GM19043 (cell line): ENCODE data around the gene TANGO2.
"Not testable (repeated sequence)": the region's sequence is repeated elsewhere in the genome, so short reads cannot be mapped to it uniquely, and the experiment has no call there.

Experiments used
- ATAC-seq: cut with Tn5 transposase; IDR thresholded peaks from one replicate; pipeline ENCODE4 v1.9.1; 2021; ENCODE audit warnings: low read depth; ENCODE audit not compliant: unreplicated experiment

Gene TANGO2

GRCh38 chr22:20060700-20061480 lies 40.0 kb downstream of the TANGO2 start:
- ATAC-seq, result no peak

GRCh38 chr22:20061481-20061861 lies 40.6 kb downstream of the TANGO2 start:
- ATAC-seq, result no peak

DNA sequence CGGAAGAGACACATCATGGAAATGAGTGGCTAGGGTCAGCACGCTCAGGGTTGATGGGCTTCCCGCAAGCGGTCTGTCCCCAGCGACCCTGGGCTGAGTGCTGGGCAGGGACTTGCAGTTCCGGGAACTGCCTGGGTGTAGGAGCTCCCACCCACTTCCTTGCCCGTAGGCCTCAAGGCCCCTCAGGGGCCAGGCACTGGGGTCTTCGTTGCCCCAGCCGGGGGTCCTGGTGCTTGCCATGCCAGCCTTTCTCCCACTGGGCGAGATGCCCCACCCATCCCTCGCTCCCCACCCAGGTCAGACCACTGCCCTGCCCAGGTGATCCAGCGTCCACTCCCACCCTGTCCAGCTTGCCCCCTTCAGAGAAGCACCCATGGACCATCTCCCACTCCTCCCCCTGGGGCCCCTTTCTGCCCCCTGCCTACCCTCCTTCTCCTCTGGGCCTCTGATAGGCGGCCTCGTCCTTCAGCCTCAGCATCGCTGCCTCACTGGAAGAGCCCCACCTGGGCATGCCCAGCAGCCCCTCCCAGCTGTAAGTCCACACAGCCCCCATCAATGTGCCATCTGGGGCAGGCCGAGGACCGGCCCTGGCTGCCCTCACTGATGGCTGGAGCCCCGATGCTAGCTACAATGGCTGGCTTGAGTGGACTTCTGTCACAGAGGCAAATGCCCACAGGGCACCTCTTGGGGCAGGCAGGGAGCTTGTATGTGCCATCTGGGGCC lies 41.3 kb downstream of the TANGO2 start:
- no peak for ATAC-seq

- ATAC-seq, result no peak
These were observed 41.8 kb downstream of the TANGO2 start for GRCh38 chr22:20062766-20063083.

DNA sequence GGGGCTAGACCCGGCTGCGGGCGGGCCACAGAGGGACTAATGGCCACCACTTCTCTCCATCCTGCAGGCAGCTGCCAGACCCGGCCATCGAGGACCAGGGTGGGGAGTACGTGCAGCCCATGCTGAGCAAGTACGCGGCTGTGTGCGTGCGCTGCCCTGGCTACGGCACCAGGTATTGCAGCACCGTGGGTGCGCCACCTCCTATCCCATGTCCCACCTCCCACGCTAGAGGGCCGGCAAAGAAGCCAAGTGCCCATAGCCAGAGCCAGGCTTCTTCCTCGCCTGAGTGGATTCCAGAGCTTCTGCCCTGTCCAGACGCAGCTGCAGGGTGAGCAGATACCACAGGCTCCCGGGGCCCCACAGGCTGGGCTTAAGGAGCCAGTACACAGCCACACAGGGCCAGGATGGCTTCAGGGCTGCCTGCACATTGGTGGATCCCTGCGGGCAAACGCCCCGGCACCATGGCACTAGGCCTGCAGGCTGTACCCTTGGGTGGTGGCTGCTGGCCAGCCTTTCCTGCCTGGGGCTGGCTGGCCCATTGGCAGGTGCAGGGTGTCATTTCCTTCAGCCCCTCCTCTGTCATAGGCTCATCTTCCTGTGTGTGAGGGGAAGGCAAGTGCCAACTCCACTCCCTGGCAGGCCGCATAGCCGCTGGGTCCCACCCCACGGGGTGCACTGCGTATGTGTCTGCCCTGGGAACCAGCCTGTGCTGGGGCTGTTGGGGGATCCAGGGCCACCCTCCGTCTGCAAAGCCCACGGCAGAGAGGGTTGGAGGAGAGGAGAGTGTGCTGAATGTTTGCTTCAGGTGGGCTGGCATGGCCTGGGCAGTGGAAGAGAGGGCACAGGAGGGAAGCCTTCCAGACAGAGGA lies 42.6 kb downstream of the TANGO2 start:
- ATAC-seq, result no peak

DNA sequence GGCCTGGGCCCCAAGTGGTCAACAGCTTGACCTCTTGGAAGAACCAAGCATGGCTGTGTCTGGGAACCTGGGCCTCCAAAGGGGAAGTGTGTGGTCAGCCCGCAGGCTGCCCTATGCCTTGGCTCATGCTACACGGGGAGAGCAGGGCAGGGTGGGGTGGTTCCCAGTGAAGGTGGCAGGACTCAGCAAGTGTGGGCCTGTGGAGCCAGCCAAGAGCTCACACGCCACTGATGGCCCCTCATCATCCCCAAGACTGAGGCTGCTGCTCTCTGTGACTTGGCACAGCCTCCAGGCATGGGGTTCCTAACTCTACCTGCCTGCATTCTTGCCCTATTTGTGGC lies 43.2 kb downstream of the TANGO2 start:
- no peak for ATAC-seq

DNA sequence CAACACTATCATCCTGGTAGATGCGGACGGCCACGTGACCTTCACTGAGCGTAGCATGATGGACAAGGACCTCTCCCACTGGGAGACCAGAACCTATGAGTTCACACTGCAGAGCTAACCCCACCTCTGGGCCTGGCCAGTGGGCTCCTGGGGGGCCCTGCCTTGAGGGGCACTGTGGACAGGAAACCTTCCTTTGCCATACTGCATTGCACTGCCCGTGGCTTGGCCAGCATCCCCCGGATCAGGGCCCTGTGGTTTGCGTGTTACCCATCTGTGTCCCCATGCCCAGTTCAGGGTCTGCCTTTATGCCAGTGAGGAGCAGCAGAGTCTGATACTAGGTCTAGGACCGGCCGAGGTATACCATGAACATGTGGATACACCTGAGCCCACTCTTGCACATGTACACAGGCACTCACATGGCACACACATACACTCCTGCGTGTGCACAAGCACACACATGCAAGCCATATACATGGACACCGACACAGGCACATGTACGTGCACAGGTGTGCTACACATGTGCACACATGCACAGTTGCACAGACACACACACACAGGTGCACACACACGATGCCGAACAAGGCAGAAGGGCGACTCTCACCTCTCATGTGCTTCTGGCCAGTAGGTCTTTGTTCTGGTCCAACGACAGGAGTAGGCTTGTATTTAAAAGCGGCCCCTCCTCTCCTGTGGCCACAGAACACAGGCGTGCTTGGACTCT lies 43.8 kb downstream of the TANGO2 start:
- no peak for ATAC-seq

GRCh38 chr22:20065896-20066616 lies 45.1 kb downstream of the TANGO2 start:
- ATAC-seq, result no peak

DNA sequence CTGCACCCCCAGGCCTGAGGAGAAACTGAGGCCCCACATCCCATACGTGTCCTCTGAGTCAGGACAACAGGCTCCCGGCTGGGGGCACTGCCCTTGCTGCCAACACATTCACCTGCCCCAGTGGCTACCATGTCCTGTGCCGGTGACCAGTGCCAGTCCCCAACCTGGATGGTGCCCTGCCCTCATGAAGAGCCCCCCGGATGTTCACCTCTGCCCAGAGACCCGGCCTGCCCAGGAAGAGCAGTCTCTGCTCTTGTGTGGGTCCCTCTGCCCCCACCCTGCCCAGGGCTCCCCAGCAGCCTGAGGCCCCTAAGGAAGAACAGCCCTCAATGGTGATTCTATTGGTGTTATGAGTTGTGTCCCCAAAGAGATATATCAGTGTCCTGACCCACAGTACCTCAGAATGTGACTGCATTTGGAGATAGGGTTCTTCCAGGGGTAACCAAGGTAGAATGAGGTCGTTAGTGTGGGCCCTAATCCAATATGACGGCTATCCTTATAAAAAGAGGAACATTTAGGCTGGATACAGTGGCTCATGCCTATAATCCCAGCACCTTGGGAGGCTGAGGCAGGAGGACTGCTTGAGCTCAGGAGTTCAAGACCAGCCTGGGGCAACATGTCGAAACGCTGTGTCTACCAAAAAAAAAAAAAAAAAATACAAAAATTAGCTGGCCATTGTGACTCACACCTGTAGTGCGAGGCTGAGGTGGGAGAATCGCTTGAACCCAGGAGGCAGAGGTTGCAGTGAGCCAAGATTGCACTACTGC lies 45.9 kb downstream of the TANGO2 start:
- no peak for ATAC-seq

DNA sequence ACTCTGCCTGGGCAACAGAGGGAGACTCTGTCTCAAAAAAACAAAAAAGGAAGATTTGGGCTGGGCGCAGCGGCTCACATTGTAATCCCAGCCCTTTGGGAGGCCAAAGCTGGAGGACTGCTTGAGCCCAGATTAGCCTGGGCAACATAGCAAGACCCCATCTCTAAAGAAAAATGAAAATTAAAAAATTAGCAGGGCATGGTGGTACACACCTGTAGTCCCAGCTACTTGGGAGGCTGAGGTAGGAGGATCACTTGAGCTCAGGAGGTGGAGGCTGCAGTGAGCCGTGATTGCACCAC lies 46.4 kb downstream of the TANGO2 start:
- ATAC-seq, result not testable (repeated sequence)

- ATAC-seq, result no peak
These were observed 47.7 kb downstream of the TANGO2 start for GRCh38 chr22:20068640-20069039.

DNA sequence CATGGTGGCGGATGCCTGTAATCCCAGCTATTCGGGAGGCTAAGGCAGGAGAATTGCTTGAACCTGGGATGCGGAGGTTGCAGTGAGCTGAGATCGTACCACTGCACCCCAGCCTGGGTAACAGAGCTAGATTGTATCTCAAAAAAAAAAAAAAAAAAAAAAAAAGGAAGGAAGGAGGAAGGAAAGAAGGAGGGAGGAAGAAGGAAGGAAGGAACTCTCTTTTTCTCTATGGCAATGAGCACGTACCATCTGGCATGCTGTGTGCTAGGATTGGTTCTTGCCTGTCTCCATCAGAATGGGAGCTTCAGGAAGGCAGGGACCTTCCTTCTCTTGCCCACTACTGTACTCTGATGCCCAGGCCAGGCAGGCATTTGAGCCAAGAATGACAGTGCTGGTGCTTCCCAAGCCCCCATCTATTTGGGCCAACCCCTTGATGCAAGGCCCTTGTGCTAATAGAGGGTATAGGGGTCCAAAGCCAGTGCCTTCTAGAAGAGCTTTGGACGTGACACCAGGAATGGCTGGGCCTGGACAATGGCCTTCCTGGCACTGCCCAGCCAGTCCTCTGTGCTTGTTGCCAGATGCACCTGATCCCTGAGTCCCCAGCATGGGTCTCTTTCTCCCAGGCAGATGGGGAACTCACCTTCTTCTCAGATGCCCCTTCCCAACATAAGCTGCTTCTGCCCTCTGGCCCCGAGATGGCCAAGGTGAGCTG lies 48.6 kb downstream of the TANGO2 start:
- no peak for ATAC-seq

DNA sequence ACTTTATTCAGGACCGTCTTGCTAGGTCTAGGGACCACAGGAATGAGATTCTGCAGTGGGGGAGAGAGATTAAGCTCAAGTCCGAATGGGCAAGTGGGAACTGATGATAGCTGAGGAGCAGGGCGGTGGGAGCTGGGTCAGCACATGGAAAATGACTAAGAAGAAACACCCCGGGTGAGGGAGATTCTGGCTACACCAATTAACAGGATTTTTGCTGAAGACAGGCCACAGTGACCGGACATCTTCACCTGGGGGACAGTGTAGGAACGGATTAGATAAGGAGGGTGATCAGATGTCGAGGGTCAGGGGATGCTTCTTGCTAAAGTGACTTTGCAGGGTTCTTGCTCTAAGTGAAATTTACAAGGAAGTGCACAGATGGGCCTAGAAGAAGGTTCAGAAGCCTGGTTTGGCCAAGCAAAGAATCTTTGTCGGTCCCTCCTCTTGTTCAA lies 50.6 kb downstream of the TANGO2 start:
- no peak for ATAC-seq

- ATAC-seq, result no peak
These were observed 55.8 kb downstream of the TANGO2 start for GRCh38 chr22:20076627-20077172.

DNA sequence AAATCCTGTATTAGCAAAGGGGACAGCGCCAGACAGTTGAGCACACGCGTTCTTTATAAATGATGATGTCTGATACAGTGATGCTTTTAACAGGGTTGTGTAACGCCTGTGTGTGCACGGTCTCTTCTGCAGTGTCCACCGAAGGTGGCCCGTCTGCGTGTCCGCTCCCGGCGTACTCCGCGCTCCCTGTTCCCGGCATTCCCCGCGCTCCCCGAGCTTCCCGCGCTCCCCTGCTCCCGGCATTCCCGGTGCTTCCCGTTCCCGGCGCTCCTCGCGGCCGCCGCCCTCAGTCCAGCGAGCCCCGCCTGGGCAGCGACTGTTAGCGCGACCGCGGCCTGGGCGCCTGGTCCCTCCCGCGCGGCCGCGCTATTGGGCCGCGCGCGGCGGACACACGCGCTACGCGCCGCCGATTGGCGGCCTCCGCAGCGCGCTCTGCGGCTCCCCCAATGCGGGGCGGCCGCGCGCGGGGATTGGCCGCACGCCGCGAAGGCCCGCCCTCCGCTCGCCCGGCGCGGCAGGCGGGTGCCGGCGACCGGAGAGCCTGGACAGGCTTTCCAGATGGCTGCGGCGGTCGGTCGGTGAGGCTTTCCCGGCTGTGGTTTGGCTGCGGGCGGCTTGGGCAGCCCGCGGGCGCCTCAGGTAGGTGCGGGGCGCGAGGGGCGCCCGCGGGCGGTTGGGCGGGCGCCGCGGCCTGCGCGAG lies 59.0 kb downstream of the TANGO2 start, which contains the start of gene DGCR8:
TSS of gene DGCR8 (plus strand) at position 497 of the 700 bp plus-strand sequence. CDS start 5,723 bp downstream, outside the sequence.
- ATAC-seq, result peak; percentile 65

GRCh38 chr22:20080445-20080775 lies 59.5 kb downstream of the TANGO2 start:
- ATAC-seq, result peak; percentile 56

DNA sequence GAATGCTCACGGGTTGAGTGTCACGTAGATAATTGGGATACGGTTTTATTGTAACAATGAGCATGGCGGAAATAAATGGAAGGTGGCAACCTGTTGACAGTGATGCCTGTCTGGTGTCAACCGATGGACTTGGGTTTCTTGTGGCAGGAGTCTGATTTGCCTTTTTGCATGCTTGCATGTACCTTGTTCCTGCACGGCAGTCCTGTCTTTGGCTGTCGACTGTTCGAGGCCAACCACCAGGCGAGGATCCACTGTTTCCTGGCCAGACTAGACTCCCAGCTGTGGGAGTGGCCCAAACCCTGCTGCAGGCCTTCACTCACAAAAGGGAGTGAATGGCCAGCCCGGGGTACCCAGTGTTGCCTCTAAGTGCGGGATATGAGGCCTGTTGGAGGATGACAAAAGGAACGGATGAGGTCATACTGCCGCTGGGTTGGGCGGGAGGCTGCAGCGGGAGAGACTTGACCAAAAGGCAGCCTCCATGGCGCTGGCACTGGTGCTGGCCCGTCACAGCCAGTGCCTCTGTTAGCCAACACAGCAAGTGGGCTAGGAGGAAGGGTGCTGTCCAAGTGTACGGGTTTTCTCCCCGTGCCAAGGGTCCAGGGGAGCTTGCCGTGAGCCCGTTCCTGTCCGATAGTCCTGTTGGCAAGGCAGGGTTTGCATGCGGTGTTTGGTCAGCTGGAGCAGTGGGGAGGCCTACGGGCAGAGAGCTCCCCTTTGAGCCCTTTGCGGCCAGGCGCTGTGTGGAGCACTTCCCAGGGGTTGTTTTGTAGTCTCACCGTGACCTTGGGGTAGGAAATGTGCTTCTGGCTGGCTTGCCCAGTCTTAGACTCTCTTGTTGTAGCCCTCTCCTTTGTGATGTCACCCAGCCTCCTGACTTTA lies 60.1 kb downstream of the TANGO2 start:
- ATAC-seq, result no peak
